Trophoblast cell (in vitro differentiated cells and primary cell): ENCODE measurements around the gene GDPD5.

Experiments
- DNase-seq, 2 donors: peaks; one replicate each; pipeline ENCODE4 v3.0.0-alpha.2; 2016
- H2AFZ ChIP-seq: 2 replicates; pipeline ENCODE4 v1.6.1; 2013; ENCODE audit warnings: low read length, moderate library complexity, mild to moderate bottlenecking; ENCODE audit not compliant: insufficient read depth, poor library complexity
- H2AK5ac ChIP-seq: 2 replicates; pipeline ENCODE4 v1.6.1; 2013; ENCODE audit warnings: mild to moderate bottlenecking, low read length
- H2BK120ac ChIP-seq: 2 replicates; pipeline ENCODE4 v1.6.1; 2013; ENCODE audit warnings: low read length, mild to moderate bottlenecking, moderate library complexity; ENCODE audit not compliant: insufficient read depth, poor library complexity
- H2BK12ac ChIP-seq: 2 replicates; pipeline ENCODE4 v1.6.1; 2013; ENCODE audit warnings: mild to moderate bottlenecking, low read length, moderate library complexity
- H2BK5ac ChIP-seq: 2 replicates; pipeline ENCODE4 v1.6.1; 2013; ENCODE audit warnings: low read length, low read depth, moderate library complexity, mild to moderate bottlenecking; ENCODE audit not compliant: poor library complexity
- H3K14ac ChIP-seq: 2 replicates; pipeline ENCODE4 v1.6.1; 2013; ENCODE audit warnings: mild to moderate bottlenecking, low read length
- H3K18ac ChIP-seq: 2 replicates; pipeline ENCODE4 v1.6.1; 2013; ENCODE audit warnings: mild to moderate bottlenecking, low read length
- H3K23ac ChIP-seq: 2 replicates; pipeline ENCODE4 v1.6.1; 2013; ENCODE audit warnings: low read length
- H3K27ac ChIP-seq: 2 replicates; pipeline ENCODE4 v1.5.1; 2013; ENCODE audit warnings: low read depth, mild to moderate bottlenecking, inconsistent platforms, low read length, moderate library complexity
- H3K27me3 ChIP-seq: 2 replicates; pipeline ENCODE4 v1.6.1; 2013; ENCODE audit warnings: inconsistent platforms, mild to moderate bottlenecking, low read length, moderate library complexity; ENCODE audit not compliant: insufficient read depth
- H3K36me3 ChIP-seq, 2 experiments: 1 replicate in 1 of 2; 2 replicates in 1 of 2; pipeline ENCODE4 v1.6.1; 2013; ENCODE audit warnings: low read length in 2 of 2, mild to moderate bottlenecking in 2 of 2, moderate library complexity in 1 of 2; ENCODE audit not compliant: insufficient read depth in 2 of 2, control insufficient read depth in 1 of 2
- H3K4ac ChIP-seq: 2 replicates; pipeline ENCODE4 v1.6.1; 2013; ENCODE audit warnings: low read depth, mild to moderate bottlenecking, low read length, moderate library complexity
- H3K4me1 ChIP-seq, 2 experiments: 1 replicate in 1 of 2; 2 replicates in 1 of 2; pipeline ENCODE4 v1.6.1; 2013; ENCODE audit warnings: low read length in 2 of 2, mild to moderate bottlenecking in 2 of 2, moderate library complexity in 1 of 2; ENCODE audit not compliant: insufficient read depth in 2 of 2, control insufficient read depth in 1 of 2
- H3K4me2 ChIP-seq: 2 replicates; pipeline ENCODE4 v1.6.1; 2013; ENCODE audit warnings: inconsistent platforms, mild to moderate bottlenecking, low read length, moderate library complexity
- H3K4me3 ChIP-seq: 2 replicates; pipeline ENCODE4 v1.5.1; 2013; ENCODE audit warnings: mild to moderate bottlenecking, low read depth, low read length, inconsistent platforms
- H3K79me1 ChIP-seq: one replicate; pipeline ENCODE4 v1.6.1; 2013; ENCODE audit warnings: low read length
- H3K79me2 ChIP-seq: 2 replicates; pipeline ENCODE4 v1.6.1; 2013; ENCODE audit warnings: low read length, mild to moderate bottlenecking; ENCODE audit not compliant: control insufficient read depth, insufficient read depth, poor library complexity
- H3K9ac ChIP-seq: 2 replicates; pipeline ENCODE4 v1.6.1; 2013; ENCODE audit warnings: mild to moderate bottlenecking, low read length
- H3K9me3 ChIP-seq: 2 replicates; pipeline ENCODE4 v1.6.1; 2013; ENCODE audit warnings: low read depth, mild to moderate bottlenecking, control low read depth, inconsistent platforms, low read length; ENCODE audit not compliant: insufficient read depth
- H4K12ac ChIP-seq: 2 replicates; pipeline ENCODE4 v1.6.1; 2013; ENCODE audit warnings: low read depth, mild to moderate bottlenecking, low read length, moderate library complexity
- H4K8ac ChIP-seq: 2 replicates; pipeline ENCODE4 v1.6.1; 2013; ENCODE audit warnings: low read depth, mild to moderate bottlenecking, low read length, moderate library complexity
- H4K91ac ChIP-seq: one replicate; pipeline ENCODE4 v1.6.1; 2013; ENCODE audit warnings: low read depth, mild to moderate bottlenecking, low read length, moderate library complexity
- WGBS: extraction: QIAGEN DNeasy Blood & Tissue Kit; methylation state at CpG from one replicate; pipeline ENCODE4 v1.1.7; 2013; ENCODE audit warnings: missing lambda C conversion rate; ENCODE audit not compliant: insufficient read length, insufficient coverage; ENCODE audit errors: extremely low coverage; 5-methylcytosine and 5-hydroxymethylcytosine counted together

GDPD5 gene

GRCh38 chr11:75571625-75572024 is 45.9 kb upstream of the GDPD5 start:
- H3K4me3 ChIP-seq, result no peak overlapping the region
- H3K36me3 ChIP-seq, result peaks cover 65 to 72% of the 10 kb centered on the region in 2 experiments
- no peak overlapping the region for H4K91ac ChIP-seq
- H4K12ac ChIP-seq, result no peak overlapping the region
- no peak overlapping the region for H3K4me2 ChIP-seq
- no peak overlapping the region for H2AK5ac ChIP-seq
- H3K18ac ChIP-seq, result no peak overlapping the region
- H3K79me2 ChIP-seq, result peaks cover 3% of the 10 kb centered on the region
- no peak overlapping the region for H3K27ac ChIP-seq
- peaks cover 2 to 7% of the 10 kb centered on the region in 2 experiments for H3K4me1 ChIP-seq
- DNase-seq, result no peak
- H2BK5ac ChIP-seq, result no peak overlapping the region
- no peak overlapping the region for H3K9ac ChIP-seq
- no peak overlapping the region for H3K23ac ChIP-seq
- no CpG with 5 or more reads among the region's 14 CpGs for whole genome bisulfite sequencing
- no peaks in the 10 kb centered on the region for H3K27me3 ChIP-seq
- no peak overlapping the region for H2AFZ ChIP-seq
- no peak overlapping the region for H2BK12ac ChIP-seq
- no peak overlapping the region for H3K14ac ChIP-seq
- no peaks in the 10 kb centered on the region for H3K79me1 ChIP-seq
- H4K8ac ChIP-seq, result no peak overlapping the region
- no peak overlapping the region for H2BK120ac ChIP-seq
- no peak overlapping the region for H3K4ac ChIP-seq
- H3K9me3 ChIP-seq, result peaks cover 2% of the 10 kb centered on the region

DNA sequence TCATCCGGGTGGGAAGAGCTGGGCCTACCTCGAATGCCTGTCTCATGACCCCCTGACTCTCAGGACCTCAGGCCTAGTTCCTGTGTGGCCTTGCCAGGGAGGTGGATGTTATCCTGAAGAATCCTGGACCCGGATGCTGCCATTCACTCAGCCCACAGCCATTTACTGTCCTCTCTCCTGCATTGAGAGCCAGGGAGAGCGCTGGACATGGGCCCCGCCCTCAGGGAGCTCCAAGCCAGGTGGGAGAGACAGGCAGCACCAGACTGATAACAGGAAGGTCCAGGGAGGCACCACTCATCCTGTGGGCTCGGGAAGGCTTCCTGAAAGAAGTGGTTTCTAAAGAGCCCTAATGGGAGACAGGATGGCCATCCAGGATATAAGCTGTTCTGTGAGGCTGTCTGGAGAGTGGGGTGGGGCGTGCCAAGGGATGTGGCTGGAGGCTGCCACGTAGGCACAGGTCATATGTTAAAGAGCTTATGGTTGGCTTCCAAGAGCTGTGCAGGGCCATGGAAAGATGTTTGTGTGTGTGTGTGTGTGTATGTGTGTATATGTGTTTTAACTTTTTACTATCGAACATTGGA is 44.9 kb upstream of the GDPD5 start:
- Histone ChIP-seq H3K27ac (no peak overlapping the region), H2BK12ac (no peak overlapping the region), H3K4me2 (no peak overlapping the region), H3K4ac (no peak overlapping the region), H2AK5ac (no peak overlapping the region), H3K9me3 (peaks cover 4% of the 10 kb centered on the region), H2AFZ (no peak overlapping the region), H4K8ac (no peak overlapping the region), H3K79me1 (no peaks in the 10 kb centered on the region), H2BK5ac (no peak overlapping the region), H3K79me2 (peaks cover 10% of the 10 kb centered on the region), H2BK120ac (no peak overlapping the region), H3K23ac (no peak overlapping the region), H4K91ac (no peak overlapping the region), H3K4me1 (peaks cover 6 to 12% of the 10 kb centered on the region in 2 experiments), H3K18ac (no peak overlapping the region), H3K14ac (no peak overlapping the region), H3K27me3 (no peaks in the 10 kb centered on the region), H4K12ac (no peak overlapping the region), H3K36me3 (peaks cover 74 to 82% of the 10 kb centered on the region in 2 experiments), H3K9ac (no peak overlapping the region), H3K4me3 (no peak overlapping the region)
- DNase-seq, result no peak
- no CpG with 5 or more reads among the region's 9 CpGs for WGBS

- no peaks in the 10 kb centered on the region for H3K27me3 ChIP-seq
- H2BK120ac ChIP-seq, result no peak overlapping the region
- H3K9me3 ChIP-seq, result peaks cover 4% of the 10 kb centered on the region
- no peak overlapping the region for H3K18ac ChIP-seq
- H2AK5ac ChIP-seq, result no peak overlapping the region
- H3K79me1 ChIP-seq, result peaks cover 2% of the 10 kb centered on the region
- H4K12ac ChIP-seq, result no peak overlapping the region
- WGBS, result no CpG with 5 or more reads among the region's 14 CpGs
- no peak overlapping the region for H2AFZ ChIP-seq
- no peak overlapping the region for H3K27ac ChIP-seq
- peaks cover 80% of the 10 kb centered on the region in 2 experiments for H3K36me3 ChIP-seq
- no peak overlapping the region for H4K91ac ChIP-seq
- no peak overlapping the region for H3K4me2 ChIP-seq
- no peak overlapping the region for H4K8ac ChIP-seq
- DNase-seq, result no peak
- no peak overlapping the region for H3K4me3 ChIP-seq
- no peak overlapping the region for H2BK5ac ChIP-seq
- H3K23ac ChIP-seq, result no peak overlapping the region
- H3K14ac ChIP-seq, result no peak overlapping the region
- H3K4ac ChIP-seq, result no peak overlapping the region
- peaks cover 23% of the 10 kb centered on the region for H3K79me2 ChIP-seq
- no peak overlapping the region for H3K9ac ChIP-seq
- H2BK12ac ChIP-seq, result no peak overlapping the region
- peaks cover 24 to 30% of the 10 kb centered on the region in 2 experiments for H3K4me1 ChIP-seq
Observed at GRCh38 chr11:75568616-75569219, 43.0 kb upstream of the GDPD5 start.

GRCh38 chr11:75567971-75568370 is 42.2 kb upstream of the GDPD5 start:
- no CpG with 5 or more reads among the region's 6 CpGs for WGBS
- H3K36me3 ChIP-seq, result peaks cover 72 to 77% of the 10 kb centered on the region in 2 experiments
- no peak overlapping the region for H4K12ac ChIP-seq
- no peak overlapping the region for H2BK120ac ChIP-seq
- no peak overlapping the region for H2AK5ac ChIP-seq
- H3K79me2 ChIP-seq, result peaks cover 31% of the 10 kb centered on the region
- H2BK5ac ChIP-seq, result no peak overlapping the region
- no peak overlapping the region for H3K4ac ChIP-seq
- H3K27me3 ChIP-seq, result no peaks in the 10 kb centered on the region
- H3K79me1 ChIP-seq, result peaks cover 9% of the 10 kb centered on the region
- no peak overlapping the region for H3K4me3 ChIP-seq
- H2BK12ac ChIP-seq, result no peak overlapping the region
- H3K18ac ChIP-seq, result no peak overlapping the region
- no peak overlapping the region for H4K91ac ChIP-seq
- H3K4me1 ChIP-seq, result peaks cover 26 to 34% of the 10 kb centered on the region in 2 experiments
- no peak overlapping the region for H3K23ac ChIP-seq
- no peak overlapping the region for H2AFZ ChIP-seq
- H3K9me3 ChIP-seq, result peaks cover 4% of the 10 kb centered on the region
- peak; percentile 65 to 86 for DNase-seq
- no peak overlapping the region for H3K4me2 ChIP-seq
- no peak overlapping the region for H3K14ac ChIP-seq
- H3K27ac ChIP-seq, result no peak overlapping the region
- no peak overlapping the region for H3K9ac ChIP-seq
- no peak overlapping the region for H4K8ac ChIP-seq
